GM19023 (cell line): ENCODE measurements around the gene DAAM2.

Experiments
- ATAC-seq: cut with Tn5 transposase; IDR thresholded peaks from one replicate; pipeline ENCODE4 v1.9.1; 2021; ENCODE audit warnings: mild to moderate bottlenecking, moderate library complexity; ENCODE audit not compliant: unreplicated experiment

DAAM2 gene

DNA sequence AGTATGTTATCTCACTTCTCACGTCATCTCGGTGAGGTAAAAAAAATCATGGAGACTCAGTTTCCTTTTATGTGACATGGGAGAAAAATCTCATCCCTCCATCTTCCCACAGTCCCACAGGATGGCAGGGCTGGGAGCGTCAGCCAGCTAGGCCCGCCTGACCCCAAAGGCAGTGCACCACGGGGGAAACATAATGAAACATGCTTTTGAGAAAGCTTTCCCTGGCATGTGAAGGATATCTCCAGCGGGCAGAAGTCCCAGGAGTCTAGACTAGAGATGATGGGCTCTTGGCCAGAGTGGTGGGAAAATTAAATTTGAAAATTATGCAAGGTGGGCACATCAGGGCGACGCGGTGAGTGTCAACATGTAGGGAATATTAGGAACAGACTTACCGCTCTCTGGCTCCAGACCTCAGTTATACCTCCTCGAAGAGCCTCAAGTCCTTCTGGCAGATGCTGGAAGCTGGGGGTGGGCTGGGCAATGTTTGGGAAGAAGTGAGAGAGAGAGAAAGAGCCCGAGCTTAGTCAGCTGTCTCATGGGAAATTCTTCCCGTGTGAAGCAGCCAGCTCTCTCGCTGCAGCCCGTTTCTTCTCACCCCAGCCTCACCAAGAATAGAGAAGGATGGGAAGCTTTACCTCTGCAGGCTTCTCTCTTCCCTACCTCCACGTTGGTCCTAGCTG lies 89.8 kb downstream of the DAAM2 start:
- ATAC-seq, result no peak

- ATAC-seq, result no peak
These were observed 90.3 kb downstream of the DAAM2 start for GRCh38 chr6:39882531-39882899.

DNA sequence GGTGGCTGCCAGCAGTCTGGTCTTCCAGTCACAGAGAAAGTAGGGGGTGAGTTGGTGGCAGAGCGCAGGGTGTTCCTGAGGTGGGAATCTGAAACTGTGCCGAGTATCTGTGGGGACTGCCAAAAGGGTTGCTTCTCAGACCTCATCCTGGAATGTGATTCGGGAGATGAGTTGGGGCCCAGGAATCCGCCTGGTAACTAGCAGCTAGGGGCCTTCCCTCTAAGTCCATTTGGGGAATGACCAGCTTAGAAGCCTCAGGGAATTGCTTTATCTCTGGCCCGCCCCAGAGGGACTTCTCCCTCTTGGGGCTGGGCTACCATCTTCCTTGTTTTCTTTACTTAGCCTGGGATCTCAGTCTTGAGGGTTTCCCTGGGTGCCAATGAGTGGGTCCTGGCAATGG lies 92.5 kb downstream of the DAAM2 start:
- no peak for ATAC-seq

DNA sequence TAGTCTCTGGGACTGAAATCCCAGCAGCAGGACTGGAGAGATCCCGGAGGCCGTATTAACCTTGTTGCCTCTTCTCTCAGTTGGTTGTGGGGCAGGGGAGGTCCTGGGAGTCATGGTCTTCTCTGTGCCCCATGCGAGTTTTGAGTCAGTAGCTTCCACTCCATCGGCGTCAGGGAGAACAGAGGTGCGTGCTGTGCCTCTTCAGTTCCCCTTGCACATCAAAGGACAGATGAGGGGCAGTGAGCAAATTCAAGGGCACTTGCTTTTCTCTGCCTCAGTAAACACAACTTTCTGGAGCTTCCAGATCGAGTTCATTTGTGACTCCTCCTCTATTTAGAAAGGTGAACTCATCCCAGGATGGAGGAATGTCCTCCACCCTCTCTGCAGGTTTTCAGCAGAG lies 93.5 kb downstream of the DAAM2 start:
- no peak for ATAC-seq

GRCh38 chr6:39886871-39887270 lies 94.7 kb downstream of the DAAM2 start:
- ATAC-seq, result no peak

GRCh38 chr6:39887692-39888450 lies 95.7 kb downstream of the DAAM2 start:
- ATAC-seq, result no peak

DNA sequence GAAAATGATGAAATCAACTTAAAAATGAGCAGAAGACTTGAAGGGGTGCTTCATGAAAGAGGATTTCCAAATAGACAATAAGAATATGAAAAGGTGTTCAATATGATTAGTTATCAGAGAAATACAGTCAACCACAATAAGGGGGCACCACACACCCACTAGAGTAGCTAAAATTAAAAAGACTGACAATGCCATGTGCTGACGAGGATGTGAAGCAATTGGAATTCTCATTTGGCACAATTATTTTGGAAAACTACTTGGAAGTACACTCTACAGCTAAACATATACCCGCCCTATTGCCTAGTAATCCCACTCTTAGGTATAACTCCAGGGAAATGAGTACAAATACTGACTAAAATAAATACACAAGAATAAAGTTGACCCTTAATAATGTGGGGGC lies 97.1 kb downstream of the DAAM2 start:
- ATAC-seq, result no peak

GRCh38 chr6:39891353-39891752 lies 99.2 kb downstream of the DAAM2 start:
- ATAC-seq, result no peak

DNA sequence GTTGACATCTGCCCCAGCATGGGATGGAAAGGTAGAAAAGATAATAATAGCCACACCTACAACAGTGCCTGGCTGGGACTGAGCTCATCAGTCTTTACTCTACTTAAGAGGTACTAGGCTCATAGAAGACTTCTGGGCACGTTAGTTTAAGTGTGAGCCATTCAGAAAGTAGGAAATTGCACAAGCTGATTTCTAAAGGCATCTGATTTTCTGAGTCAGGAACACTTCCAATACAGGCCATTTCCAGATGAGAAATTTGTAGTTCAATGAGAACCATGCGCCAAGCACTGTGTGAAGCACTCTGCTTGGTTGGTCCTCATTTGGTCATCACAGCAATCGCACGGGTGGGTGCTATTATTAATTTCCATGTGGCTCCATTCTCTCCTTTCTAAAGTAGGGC lies 99.8 kb downstream of the DAAM2 start:
- ATAC-seq, result no peak

GRCh38 chr6:39892490-39893129 lies 100.4 kb downstream of the DAAM2 start:
- ATAC-seq, result no peak

- no peak for ATAC-seq
These were observed 101.1 kb downstream of the DAAM2 start for GRCh38 chr6:39893286-39893685.

DNA sequence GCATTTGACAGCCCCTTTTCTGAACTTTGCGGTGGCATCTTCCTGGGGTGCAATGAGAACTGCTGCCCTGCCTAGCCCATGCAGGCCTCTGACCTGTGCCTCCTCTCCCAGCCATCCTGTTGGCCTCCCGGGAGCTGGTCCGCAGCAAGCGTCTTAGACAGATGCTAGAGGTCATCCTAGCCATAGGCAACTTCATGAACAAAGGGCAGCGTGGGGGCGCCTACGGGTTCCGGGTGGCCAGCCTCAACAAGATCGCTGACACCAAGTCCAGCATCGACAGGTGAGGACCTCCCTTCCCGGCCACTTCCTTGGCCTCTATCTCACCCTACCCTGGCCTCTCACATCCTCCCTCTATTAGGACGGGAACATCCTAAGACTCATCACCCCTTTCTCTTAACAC lies 104.5 kb downstream of the DAAM2 start:
- no peak for ATAC-seq

DNA sequence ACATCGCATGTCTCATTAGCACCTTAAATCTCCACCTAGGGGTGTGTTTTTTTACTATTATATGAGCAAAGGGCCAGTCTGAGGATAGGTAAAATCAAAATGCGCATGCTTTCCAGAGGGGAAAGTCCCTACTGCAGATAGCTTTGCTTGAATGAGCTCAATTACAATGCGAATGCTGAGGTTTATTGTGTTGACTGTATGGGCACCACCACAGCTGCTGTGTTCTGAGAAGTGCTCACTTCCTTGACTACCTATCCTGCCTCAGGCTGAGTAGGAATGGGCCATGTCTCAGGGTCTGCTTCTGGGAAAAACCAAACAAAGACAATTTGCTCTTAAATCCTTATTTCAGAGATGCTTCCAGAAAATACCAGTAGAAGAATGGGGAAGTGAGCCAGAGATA lies 105.5 kb downstream of the DAAM2 start:
- no peak for ATAC-seq

DNA sequence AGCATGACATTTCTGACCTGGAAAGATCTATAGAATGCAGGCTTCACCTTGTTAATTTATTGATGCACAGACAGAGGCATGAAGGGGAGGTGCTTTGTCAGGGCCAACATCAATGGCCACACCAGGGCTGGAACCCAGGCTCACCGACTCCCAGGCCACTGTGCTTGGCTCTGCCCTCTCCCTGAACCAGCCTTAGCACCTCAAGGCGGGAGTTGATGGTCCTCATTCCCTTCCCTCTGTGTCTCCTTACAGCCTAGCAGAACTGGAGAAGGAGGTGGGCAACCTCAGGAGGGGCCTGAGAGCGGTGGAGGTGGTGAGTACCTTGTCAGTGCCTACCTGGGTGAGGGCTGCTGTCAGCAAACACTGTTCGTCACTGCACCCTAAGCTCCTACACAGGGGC lies 106.4 kb downstream of the DAAM2 start:
- no peak for ATAC-seq

DNA sequence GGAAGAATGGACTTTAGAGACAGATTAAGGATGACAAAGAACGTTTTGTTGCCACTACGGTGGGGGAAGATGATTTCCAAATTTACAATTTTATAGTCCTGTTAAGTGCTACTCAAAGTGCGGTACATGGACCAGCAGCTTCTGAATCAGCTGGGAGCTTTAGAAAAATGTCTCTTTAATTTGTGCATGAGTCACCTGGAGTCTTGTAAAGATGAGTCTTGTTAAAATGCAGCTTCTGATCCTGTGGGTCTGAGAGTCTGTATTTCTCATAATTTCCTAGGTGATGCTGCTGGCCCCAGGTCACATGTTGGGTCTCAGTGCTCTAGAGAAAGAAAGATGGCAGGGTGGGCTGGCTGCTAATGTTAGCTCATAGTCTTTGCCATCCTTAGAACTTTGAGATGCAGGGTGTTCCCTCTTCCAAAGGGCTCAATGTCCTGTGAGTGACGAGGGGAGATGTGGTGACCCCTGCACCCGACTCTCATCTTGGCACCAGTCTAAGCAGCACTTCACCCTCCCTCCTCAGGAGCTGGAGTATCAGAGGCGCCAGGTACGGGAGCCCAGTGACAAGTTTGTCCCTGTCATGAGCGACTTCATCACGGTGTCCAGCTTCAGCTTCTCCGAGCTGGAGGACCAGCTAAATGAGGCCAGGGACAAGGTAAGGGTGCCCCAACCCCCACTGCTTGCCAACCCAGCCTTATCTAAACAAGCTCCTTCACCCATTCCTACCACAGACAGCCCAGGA lies 107.5 kb downstream of the DAAM2 start:
- ATAC-seq, result no peak

DNA sequence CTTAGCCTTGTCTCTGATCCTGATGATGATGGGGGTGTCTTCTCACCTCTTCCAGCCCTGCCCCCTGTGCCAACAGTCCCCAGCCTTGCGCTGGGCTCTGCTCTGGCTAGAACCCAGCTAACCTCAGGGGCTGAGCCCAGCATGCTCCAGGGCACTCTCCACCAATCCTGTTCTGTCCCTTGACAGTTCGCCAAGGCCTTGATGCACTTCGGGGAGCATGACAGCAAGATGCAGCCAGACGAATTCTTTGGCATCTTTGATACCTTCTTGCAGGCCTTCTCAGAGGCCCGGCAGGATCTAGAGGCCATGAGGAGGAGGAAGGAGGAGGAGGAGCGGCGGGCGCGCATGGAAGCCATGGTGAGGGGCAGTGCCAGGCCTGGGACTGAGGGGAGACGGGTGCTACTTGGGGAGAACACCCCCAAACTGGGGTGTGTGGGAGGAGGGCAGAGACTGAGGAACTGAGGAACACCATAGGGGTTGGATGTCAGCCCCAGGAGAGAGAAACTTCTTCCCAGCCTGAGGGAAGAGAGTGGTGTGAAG lies 109.0 kb downstream of the DAAM2 start:
- no peak for ATAC-seq

DNA sequence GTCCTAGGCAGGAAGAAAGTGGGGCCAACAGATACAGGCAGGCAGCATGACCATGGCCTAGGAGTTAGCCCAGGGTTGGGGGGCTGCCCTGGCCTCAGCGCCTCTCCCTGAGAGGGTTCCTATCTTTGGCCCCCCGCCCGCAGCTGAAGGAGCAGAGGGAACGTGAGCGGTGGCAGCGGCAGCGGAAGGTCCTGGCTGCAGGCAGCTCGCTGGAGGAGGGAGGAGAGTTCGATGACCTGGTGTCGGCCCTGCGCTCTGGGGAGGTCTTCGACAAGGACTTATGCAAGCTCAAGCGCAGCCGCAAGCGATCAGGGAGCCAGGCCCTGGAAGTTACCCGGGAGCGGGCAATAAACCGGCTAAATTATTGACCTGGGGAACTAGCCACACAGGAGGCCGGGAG lies 109.5 kb downstream of the DAAM2 start:
- ATAC-seq, result no peak

- ATAC-seq, result no peak
These were observed 110.0 kb downstream of the DAAM2 start for GRCh38 chr6:39902136-39902535.

DNA sequence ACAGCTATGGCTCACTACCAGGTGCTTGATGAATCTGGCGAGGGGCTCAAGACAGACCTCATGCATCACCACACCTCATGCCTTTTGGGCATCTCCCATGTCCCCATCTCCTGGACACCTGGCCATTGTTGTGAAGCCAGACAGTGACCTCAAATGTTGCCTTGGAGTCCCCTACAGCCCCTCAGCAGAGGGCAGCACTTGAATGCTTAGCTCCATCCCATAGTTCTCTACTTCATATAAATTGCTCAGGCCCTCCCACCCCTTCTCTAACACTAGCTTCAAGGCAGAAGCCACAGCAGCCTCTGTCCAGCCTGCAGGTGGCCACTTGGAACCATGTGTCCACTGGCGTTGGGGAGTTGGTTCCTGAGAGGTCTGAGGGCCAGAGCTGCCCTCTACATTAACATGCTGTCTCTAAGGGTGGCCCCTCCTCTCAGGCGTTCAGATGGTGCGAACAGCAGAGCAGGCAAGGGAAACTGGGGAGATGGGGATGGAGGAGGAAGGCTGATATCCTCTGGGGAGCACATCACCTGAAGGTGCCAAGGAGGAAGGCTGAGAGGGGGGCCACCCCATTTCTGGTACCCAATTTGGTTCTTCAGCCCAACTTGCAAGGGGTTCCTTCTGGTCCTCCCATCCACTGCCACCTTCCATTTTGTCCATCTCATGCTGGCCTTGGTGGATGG lies 110.8 kb downstream of the DAAM2 start:
- ATAC-seq, result no peak

- no peak for ATAC-seq
These were observed 111.5 kb downstream of the DAAM2 start for GRCh38 chr6:39903656-39904055.
